Large intestine (tissue), 3 donors: ENCODE measurements around the gene DDRGK1. TPM values are rescaled to one million over a fixed set of nuclear protein-coding genes. Genes with fewer than 3 reads are reported as not detected.
A peak's percentile ranks its signal among the peaks of the same experiment; 100 is the strongest.

Experiments
- DNase-seq, 2 donors: peaks; one replicate each; pipeline versions ENCODE4 v3.0.0 to v3.0.0-alpha.2; 2013
- H3K27ac ChIP-seq: one replicate; pipeline ENCODE4 v1.5.1; 2013; ENCODE audit warnings: low read length
- H3K27me3 ChIP-seq: 2 replicates; pipeline ENCODE4 v1.6.1; 2013; ENCODE audit warnings: low read length; ENCODE audit not compliant: control insufficient read depth, insufficient read depth
- H3K36me3 ChIP-seq: 2 replicates; pipeline ENCODE4 v1.6.1; 2013; ENCODE audit warnings: low read length; ENCODE audit not compliant: control insufficient read depth, insufficient read depth
- H3K4me1 ChIP-seq: one replicate; pipeline ENCODE4 v1.6.1; 2013; ENCODE audit warnings: low read length; ENCODE audit not compliant: control insufficient read depth, insufficient read depth
- H3K4me3 ChIP-seq: one replicate; pipeline ENCODE4 v1.5.1; 2013; ENCODE audit warnings: low read length
- H3K9me3 ChIP-seq: one replicate; pipeline ENCODE4 v1.6.1; 2013; ENCODE audit warnings: mild to moderate bottlenecking, low read depth, low read length, moderate library complexity; ENCODE audit not compliant: control insufficient read depth
- WGBS: methylation state at CpG from one replicate; pipeline ENCODE4 v1.1.5; 2013; ENCODE audit warnings: low lambda C conversion rate; ENCODE audit not compliant: insufficient coverage; 5-methylcytosine and 5-hydroxymethylcytosine counted together
- polyA plus RNA-seq: library from polyadenylated mRNA; unstranded; fragments of 120-200 nt; gene quantifications from one replicate; pipeline ENCODE4 v1.2.1, GENCODE V29; 2013

DDRGK1 gene
- polyA plus RNA-seq, 1 donor, result 77.0 TPM

DNA sequence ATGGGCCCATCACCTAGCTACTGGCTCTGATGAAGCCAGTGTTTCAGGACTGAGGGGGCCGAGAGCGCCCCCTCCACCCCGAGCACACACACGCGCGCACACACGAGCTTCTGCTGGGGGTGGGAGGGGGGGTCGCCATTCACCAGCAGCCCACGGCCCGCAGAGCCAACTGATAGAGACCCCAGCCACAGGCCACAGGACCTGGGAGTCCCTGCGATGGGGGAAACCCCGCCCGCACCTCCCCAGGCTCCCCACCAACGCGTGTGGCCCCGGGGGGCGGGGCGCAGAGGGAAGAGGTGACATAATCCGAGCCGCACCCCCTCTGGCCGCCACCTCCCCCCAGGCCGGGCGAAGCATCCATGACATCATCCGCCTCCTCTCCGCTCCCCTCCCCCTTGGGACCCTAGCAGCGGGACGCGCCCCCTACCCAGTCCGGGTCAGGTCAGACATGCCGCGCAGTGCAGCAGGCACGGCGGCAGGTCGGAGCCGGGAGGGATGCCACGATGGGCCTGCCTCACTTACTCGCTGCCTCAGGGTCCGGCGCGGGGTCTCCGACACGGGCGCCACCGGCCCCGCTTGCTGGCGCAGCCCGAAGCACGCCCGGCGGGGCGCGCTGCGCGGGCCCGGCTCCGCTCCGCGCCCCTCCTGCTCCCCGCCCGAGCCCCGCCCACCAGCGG is 31.4 kb downstream of the DDRGK1 start, which contains the start of gene LZTS3:
Gene LZTS3, minus strand, starts transcription at position 617 of the 677 bp plus-strand sequence. CDS start 6,386 bp downstream, outside the sequence.
- no peaks in the 10 kb centered on the region for H3K36me3 ChIP-seq
- peaks cover 22% of the 10 kb centered on the region for H3K4me1 ChIP-seq
- H3K27ac ChIP-seq, result peak within 1 kb of the TSS; percentile 90
- H3K4me3 ChIP-seq, result peak within 1 kb of the TSS; percentile 94
- WGBS, result no CpG with 5 or more reads among the region's 62 CpGs
- H3K27me3 ChIP-seq, result peaks cover 5% of the 10 kb centered on the region
- peak; percentile 70 to 80 for DNase-seq
- H3K9me3 ChIP-seq, result no peaks in the 10 kb centered on the region

DNA sequence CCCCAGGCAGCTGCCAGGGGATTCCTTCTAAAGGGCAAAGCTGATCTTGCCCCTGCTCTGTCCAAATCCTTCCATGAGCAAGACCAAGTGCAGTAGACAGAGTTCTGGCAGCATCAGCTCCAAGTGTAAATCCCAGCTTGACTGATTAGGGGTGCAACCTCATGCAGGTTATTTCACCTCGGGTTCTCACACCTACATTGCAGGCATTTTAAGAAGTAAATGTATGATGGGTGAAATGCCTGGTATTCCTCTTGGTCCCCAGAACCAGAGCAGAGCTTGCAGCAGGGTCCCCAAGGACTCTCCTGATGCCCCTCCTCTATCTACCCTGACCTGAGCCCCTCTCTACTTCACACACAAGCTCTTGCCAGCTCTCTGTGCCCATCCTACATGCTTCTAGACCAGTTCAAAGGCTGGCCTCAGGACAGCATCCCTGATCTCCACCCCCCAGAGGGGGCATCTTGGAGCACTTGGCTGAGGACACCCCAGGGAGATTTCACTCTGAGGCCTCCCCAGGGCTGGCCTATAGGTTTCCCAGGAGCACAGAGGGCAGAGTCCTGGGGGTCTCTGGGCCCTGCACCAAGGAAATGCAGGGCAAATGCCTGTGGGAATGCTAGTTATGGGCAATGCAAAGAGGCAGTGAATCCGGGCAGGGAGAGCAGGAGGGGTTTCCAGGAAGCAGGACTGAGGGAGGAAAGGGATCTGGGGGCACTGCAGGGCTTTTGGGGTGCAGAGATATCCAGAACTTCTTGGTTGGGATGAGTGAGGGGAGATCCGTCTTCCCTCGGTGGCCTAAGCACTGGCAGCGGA is 32.2 kb downstream of the DDRGK1 start:
- H3K36me3 ChIP-seq, result no peaks in the 10 kb centered on the region
- peak overlapping the region; percentile 94 for H3K4me3 ChIP-seq
- no peaks in the 10 kb centered on the region for H3K9me3 ChIP-seq
- no peak for DNase-seq
- H3K4me1 ChIP-seq, result peaks cover 26% of the 10 kb centered on the region
- no CpG with 5 or more reads among the region's 5 CpGs for WGBS
- H3K27me3 ChIP-seq, result peaks cover 5% of the 10 kb centered on the region
- no peak overlapping the region for H3K27ac ChIP-seq

DNA sequence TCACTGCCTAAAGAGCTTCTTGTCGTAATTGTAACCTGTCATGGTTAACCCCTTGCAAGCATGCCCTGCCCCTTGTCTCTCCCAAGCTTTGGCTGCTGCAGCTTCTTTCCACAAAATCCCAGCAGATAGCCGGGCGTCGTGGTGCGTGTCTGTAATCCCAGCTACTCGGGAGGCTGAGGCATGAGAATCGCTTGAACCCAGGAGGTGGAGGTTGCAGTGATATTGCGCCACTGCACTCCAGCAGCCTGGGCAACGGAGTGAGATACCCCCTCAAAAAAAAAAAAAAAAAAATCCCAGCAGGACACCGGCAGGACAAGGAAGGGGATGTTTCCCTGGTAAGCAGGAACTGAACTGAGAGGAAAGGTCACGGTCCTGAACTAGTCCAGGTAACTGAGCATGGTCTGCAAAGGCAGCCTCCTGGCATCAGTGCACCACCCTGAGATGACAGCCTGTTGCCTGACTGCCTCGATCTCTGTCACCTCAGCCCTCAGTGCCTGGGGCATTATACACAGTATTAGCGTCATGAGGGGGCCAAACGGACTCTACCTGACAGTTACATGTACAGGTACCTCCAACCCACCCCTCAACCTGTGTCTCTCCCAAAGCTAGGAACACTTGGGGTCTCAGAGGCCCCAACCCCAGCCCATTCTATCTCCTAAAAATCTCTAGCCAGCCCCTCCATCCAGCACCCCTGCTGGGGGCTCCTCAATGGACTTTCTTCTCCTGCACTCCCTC is 32.9 kb downstream of the DDRGK1 start:
- Histone ChIP-seq H3K4me3 (no peak overlapping the region), H3K36me3 (no peaks in the 10 kb centered on the region), H3K27ac (no peak overlapping the region), H3K9me3 (no peaks in the 10 kb centered on the region), H3K4me1 (peaks cover 26% of the 10 kb centered on the region), H3K27me3 (peaks cover 5% of the 10 kb centered on the region)
- DNase-seq, result no peak
- WGBS, result 100% methylated on average over 2 of the region's 14 CpGs

DNA sequence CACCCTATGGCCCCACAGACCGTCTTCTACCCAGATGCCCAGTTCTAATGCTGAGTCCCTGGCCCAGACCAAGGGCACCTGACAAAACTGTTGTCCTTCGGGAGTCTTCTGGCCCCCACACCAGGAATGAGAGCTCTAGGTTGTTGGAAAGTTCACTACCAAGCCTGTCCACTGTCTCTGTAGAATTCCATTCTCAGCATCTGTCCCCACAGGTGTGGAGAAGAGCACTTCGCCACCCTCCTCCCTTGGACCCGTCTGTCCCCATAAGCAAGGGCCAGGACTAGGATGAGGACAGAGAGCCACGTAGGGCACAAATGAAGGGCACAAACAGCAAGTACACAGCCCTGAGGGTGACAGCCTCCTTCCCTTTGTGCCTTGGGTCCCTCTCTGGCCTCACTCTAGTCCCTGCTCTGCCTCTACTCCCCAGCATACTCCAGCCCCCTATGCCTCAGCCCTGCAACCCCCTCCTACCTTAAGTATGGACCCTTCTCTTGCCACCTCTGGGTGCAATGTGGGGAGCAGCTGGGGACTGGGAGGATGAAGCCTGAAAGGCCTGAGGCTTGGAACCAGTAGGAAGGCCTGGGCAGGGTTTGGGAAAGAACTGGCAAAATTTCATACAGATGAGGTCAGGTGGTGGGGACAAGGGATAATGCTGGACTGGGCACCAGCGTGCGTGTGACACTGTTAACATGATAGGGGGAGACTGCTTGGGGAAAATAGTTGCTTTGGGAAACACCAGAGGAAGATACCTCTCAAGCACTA is 35.5 kb downstream of the DDRGK1 start:
- H3K9me3 ChIP-seq, result peaks cover 7% of the 10 kb centered on the region
- H3K27ac ChIP-seq, result peak overlapping the region; percentile 74
- no peak for DNase-seq
- peaks cover 26% of the 10 kb centered on the region for H3K4me1 ChIP-seq
- no CpG with 5 or more reads among the region's 7 CpGs for WGBS
- H3K27me3 ChIP-seq, result peaks cover under 1% of the 10 kb centered on the region
- H3K4me3 ChIP-seq, result peak overlapping the region; percentile 38
- H3K36me3 ChIP-seq, result no peaks in the 10 kb centered on the region

DNA sequence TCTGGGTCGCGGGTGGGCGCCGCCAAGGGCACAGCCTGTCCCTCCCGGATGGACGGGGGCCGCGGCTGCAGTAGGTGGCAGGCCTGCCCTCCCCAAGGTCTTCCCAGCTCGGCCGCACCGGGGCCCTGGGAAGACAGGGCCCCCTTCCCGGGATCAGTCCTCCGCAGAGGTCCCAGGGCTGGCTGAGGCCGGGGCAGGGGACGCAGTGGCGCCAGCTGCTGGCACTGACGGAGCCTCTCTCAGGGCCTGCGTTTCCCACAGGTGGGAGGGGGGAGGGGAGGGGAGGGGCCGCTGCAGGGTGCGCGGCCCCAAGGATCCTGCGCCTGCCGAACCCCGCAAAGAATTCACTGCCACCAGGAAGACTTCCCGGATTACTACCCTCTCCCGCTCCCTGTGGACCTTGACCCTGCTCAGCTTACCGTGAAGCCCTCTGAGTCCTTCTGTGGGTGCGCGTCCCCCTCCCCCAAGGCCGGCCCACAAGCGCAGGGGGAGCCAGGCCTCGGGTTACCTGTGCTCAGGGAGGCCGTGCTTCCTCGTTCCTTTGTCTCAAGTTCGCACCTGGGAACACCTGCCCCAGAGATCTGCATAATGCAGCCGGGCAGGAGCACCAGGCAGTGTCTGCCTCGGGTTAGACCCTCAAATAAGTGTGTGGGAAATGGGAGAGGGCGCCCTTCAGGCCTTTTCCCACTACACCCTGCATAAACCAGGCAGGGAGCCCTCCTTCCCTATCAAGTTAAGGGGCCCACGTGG is 36.2 kb downstream of the DDRGK1 start:
- peak overlapping the region; percentile 38 for H3K4me3 ChIP-seq
- H3K9me3 ChIP-seq, result peaks cover 7% of the 10 kb centered on the region
- H3K27ac ChIP-seq, result peak overlapping the region; percentile 74
- H3K36me3 ChIP-seq, result no peaks in the 10 kb centered on the region
- peaks cover 26% of the 10 kb centered on the region for H3K4me1 ChIP-seq
- no CpG with 5 or more reads among the region's 39 CpGs for whole genome bisulfite sequencing
- no peaks in the 10 kb centered on the region for H3K27me3 ChIP-seq
- peak; percentile 88 to 95 for DNase-seq

DNA sequence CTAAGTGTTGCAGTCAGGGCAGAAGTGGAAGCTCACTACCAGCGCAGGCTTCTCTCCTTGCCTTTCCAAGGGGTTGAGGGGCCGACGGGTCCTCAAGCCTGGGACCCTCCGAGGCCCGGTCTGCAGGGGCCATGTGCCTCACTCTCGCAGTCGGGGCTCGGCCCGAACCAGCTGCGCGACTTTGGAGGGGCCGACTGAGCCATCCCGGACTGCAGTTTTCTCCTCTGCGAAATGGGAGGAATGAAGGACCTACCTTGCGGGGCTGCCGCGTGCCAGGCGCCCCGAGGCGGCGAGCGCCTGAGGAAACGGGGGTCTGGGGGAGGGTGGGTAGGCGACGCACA is 36.8 kb downstream of the DDRGK1 start:
- DNase-seq, result no peak
- Histone ChIP-seq H3K4me1 (peaks cover 23% of the 10 kb centered on the region), H3K4me3 (peak overlapping the region; percentile 38), H3K27ac (peak overlapping the region; percentile 74), H3K36me3 (no peaks in the 10 kb centered on the region), H3K9me3 (peaks cover 7% of the 10 kb centered on the region), H3K27me3 (no peaks in the 10 kb centered on the region)
- WGBS, result no CpG with 5 or more reads among the region's 25 CpGs

DNA sequence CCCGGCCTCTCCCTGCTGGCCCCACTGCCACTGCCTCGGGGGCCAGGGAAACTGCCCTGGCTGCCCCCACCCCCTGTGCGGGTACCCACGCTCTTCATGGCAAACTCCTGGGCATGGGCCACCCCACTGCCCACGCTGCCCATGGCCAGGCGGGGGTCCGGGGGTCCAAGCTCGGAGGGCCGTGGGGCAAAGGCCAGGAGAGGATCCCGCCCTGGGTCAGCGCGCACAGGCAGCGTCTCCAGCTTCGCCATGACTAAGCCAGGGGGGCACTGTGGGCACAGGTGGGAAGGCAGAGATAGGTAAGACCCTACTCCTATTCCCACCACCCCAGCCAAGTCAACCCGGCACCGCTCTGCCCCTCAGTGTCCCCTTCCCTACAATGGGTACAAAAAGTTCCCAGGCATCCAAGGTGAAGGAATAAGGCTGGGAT is 37.6 kb downstream of the DDRGK1 start:
- no peak for DNase-seq
- H3K9me3 ChIP-seq, result peaks cover 7% of the 10 kb centered on the region
- WGBS, result no CpG with 5 or more reads among the region's 16 CpGs
- no peak overlapping the region for H3K27ac ChIP-seq
- no peaks in the 10 kb centered on the region for H3K36me3 ChIP-seq
- no peaks in the 10 kb centered on the region for H3K27me3 ChIP-seq
- no peak overlapping the region for H3K4me3 ChIP-seq
- peaks cover 17% of the 10 kb centered on the region for H3K4me1 ChIP-seq

DNA sequence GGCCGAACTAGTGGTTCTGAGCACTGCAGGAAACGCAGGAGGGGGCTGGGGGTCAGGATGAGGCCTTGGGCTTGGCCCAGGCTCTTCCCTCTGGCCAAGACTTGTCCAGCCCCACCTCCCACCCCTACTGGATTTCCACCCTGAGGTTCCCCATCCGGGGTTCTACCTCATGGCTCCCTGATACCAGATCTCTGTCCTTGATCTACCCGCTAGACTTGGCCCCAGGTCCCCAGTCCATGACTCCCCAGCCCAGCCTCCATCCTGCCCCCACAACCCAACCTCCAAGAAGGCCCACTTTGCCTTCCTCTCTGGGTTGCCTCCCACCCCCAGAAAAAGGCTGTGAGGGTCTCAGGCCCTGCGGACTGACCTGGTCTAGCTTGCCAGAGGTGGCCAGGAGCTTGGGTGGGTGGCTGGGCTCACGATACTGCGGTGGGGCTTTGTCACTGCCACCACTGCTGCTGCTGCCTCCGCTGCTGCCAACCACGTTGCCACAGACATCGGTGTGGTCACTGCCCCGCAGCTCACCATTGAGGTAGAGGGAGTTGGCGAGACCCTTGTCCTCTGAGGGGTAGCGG is 38.1 kb downstream of the DDRGK1 start:
- peaks cover 7% of the 10 kb centered on the region for H3K9me3 ChIP-seq
- H3K4me3 ChIP-seq, result no peak overlapping the region
- no peak for DNase-seq
- WGBS, result no CpG with 5 or more reads among the region's 13 CpGs
- H3K36me3 ChIP-seq, result no peaks in the 10 kb centered on the region
- H3K27ac ChIP-seq, result no peak overlapping the region
- H3K27me3 ChIP-seq, result no peaks in the 10 kb centered on the region
- H3K4me1 ChIP-seq, result peaks cover 17% of the 10 kb centered on the region
